KMS-11 (cell line): ENCODE results near the gene KLF18.

Experiments used
- H2AFZ ChIP-seq: fragments of 200-600 bp; sonication (generic); 2 replicates; pipeline ENCODE4 v1.6.1; 2016; ENCODE audit warnings: antibody characterized with exemption, mixed run types, low read depth
- H3K27ac ChIP-seq: fragments of 200-600 bp; sonication (generic); 2 replicates; pipeline ENCODE4 v1.6.1; 2016; ENCODE audit warnings: mild to moderate bottlenecking, mixed run types
- H3K27me3 ChIP-seq: fragments of 200-600 bp; sonication (generic); 2 replicates; pipeline ENCODE4 v1.6.1; 2017; ENCODE audit warnings: mild to moderate bottlenecking, low read depth, mixed run types, moderate library complexity; ENCODE audit not compliant: insufficient read depth
- H3K36me3 ChIP-seq: fragments of 200-600 bp; sonication (generic); 2 replicates; pipeline ENCODE4 v1.6.1; 2017; ENCODE audit warnings: mild to moderate bottlenecking, mixed run types; ENCODE audit not compliant: insufficient read depth
- H3K4me1 ChIP-seq: fragments of 200-600 bp; sonication (generic); 2 replicates; pipeline ENCODE4 v1.6.1; 2016; ENCODE audit warnings: mild to moderate bottlenecking, low read depth, mixed run types; ENCODE audit not compliant: poor library complexity, severe bottlenecking
- H3K4me2 ChIP-seq: fragments of 200-600 bp; sonication (generic); 2 replicates; pipeline ENCODE4 v1.7.0; 2016; ENCODE audit warnings: mild to moderate bottlenecking, mixed run types
- H3K4me3 ChIP-seq: fragments of 200-600 bp; sonication (generic); IDR thresholded peaks from 2 replicates; pipeline ENCODE4 v1.6.1; 2017; ENCODE audit warnings: low read depth, low read length, mixed read lengths; ENCODE audit not compliant: insufficient read depth
- H3K79me2 ChIP-seq: fragments of 200-600 bp; sonication (generic); 2 replicates; pipeline ENCODE4 v1.6.1; 2016; ENCODE audit warnings: low read depth, mixed run types; ENCODE audit not compliant: insufficient read depth
- H3K9ac ChIP-seq: fragments of 200-600 bp; sonication (generic); 2 replicates; pipeline ENCODE4 v1.6.1; 2016; ENCODE audit warnings: mild to moderate bottlenecking, mixed run types
- H4K20me1 ChIP-seq: fragments of 200-600 bp; sonication (generic); 2 replicates; pipeline ENCODE4 v1.6.1; 2016; ENCODE audit warnings: mild to moderate bottlenecking, mixed run types; ENCODE audit not compliant: insufficient read depth
- TF ChIP-seq, protein P1 (sequence below): fragments of 200-600 bp; sonication (generic); conservative IDR thresholded peaks from 2 replicates; pipeline ENCODE4 v1.6.1; 2017; ENCODE audit warnings: low read depth, mild to moderate bottlenecking, antibody characterized with exemption, low read length, moderate library complexity, mixed read lengths

KLF18 gene

DNA sequence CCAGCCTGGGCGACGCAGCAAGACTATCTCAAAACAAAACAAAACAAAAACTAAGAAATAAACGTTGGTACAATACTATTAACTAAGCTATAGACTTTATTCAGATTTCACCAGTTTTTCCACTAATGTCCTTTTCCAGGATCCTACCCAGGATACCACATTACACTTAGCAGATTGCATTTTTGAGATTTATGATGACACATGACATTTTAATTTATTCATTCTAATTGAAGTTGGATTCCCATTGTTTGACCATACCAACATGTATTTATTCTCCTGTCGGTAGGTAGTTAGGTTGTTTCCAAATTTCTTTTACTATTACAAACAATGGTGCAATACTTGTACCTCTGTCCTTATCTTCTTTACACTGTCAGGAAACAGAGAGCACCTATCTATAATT, 29.6 kb downstream of the KLF18 start:
- peaks cover 15% of the 10 kb centered on the region for H3K4me1 ChIP-seq
- H3K9ac ChIP-seq, result no peak overlapping the region
- no peaks in the 10 kb centered on the region for H3K79me2 ChIP-seq
- H3K4me3 ChIP-seq, result no peak overlapping the region
- no peak overlapping the region for H3K4me2 ChIP-seq
- H3K27me3 ChIP-seq, result no peaks in the 10 kb centered on the region
- TF ChIP-seq, protein P1, sequence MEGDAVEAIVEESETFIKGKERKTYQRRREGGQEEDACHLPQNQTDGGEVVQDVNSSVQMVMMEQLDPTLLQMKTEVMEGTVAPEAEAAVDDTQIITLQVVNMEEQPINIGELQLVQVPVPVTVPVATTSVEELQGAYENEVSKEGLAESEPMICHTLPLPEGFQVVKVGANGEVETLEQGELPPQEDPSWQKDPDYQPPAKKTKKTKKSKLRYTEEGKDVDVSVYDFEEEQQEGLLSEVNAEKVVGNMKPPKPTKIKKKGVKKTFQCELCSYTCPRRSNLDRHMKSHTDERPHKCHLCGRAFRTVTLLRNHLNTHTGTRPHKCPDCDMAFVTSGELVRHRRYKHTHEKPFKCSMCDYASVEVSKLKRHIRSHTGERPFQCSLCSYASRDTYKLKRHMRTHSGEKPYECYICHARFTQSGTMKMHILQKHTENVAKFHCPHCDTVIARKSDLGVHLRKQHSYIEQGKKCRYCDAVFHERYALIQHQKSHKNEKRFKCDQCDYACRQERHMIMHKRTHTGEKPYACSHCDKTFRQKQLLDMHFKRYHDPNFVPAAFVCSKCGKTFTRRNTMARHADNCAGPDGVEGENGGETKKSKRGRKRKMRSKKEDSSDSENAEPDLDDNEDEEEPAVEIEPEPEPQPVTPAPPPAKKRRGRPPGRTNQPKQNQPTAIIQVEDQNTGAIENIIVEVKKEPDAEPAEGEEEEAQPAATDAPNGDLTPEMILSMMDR, result no peak
- no peaks in the 10 kb centered on the region for H3K36me3 ChIP-seq
- no peak overlapping the region for H3K27ac ChIP-seq
- H2AFZ ChIP-seq, result no peak overlapping the region
- no peaks in the 10 kb centered on the region for H4K20me1 ChIP-seq

DNA sequence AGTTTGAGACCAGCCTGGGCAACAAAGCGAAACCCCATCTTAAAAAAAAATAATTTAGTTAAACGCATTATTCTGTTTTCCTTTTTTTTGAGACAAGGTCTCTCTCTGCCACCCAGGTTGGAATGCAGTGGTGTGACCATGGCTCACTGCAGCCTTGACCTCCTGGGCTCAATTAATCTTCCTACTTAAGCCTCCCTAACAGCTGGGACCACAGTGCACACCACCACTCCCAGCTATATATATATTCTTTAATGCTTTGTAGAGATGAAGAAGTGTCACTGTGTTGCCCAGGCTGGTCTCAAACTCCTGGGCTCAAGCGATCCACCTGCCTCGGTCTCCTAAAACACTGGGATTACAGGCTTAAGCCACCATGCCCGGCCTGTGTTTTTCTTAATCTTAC, 30.5 kb downstream of the KLF18 start:
- H3K4me1 ChIP-seq, result peaks cover 15% of the 10 kb centered on the region
- H4K20me1 ChIP-seq, result no peaks in the 10 kb centered on the region
- TF ChIP-seq, protein P1, result no peak

DNA sequence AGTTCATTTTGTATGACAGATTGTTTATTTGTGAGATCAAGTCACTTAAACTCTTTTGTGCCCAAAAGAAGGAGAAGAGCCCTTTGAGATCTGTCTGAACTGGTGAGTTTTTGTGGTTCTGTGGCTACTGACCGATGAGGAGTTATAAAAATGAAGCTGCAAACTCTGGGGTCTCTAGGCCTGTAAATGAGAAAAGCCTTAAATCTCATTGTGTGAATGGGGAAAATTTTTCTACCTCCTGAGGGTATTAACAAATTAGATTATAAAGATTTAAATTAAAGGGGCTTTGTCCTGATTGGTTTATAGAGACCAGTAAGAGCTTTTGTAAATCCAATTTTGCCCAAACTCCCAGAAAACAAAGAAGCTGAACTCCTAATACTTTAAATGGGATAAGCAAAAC, 32.5 kb downstream of the KLF18 start:
- Histone ChIP-seq H3K9ac (no peak overlapping the region), H3K79me2 (no peaks in the 10 kb centered on the region), H3K36me3 (no peaks in the 10 kb centered on the region), H3K27ac (no peak overlapping the region), H2AFZ (no peak overlapping the region), H3K4me3 (no peak overlapping the region), H3K4me2 (no peak overlapping the region), H3K27me3 (no peaks in the 10 kb centered on the region), H4K20me1 (no peaks in the 10 kb centered on the region), H3K4me1 (peaks cover 15% of the 10 kb centered on the region)
- TF ChIP-seq, protein P1, result no peak

More for the DNA sequence above, 30.5 kb downstream of the KLF18 start:
- Histone ChIP-seq H3K9ac (no peak overlapping the region), H3K4me3 (no peak overlapping the region), H2AFZ (no peak overlapping the region), H3K4me2 (no peak overlapping the region), H3K27ac (no peak overlapping the region), H3K36me3 (no peaks in the 10 kb centered on the region), H3K27me3 (no peaks in the 10 kb centered on the region), H3K79me2 (no peaks in the 10 kb centered on the region)

DNA sequence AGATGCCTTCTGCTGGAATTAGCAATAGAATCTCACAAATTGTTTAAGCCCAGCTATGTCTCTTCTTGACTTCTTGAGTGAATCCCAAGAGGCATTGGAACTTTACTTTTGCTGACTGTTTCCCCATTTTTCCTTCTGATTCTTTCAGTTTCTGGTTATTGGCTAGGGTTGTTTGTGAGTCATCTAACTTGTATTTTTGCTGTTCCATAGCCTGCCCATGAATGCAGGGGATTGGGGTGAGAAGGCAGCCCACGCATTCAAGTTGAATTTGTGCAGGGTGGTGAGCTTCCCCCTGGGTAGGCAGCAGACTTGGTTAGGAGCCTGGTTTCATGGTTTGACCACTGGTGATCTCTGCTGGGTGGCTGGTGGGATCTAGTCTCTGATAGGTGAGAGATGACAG, 33.2 kb downstream of the KLF18 start:
- H3K27me3 ChIP-seq, result no peaks in the 10 kb centered on the region
- H2AFZ ChIP-seq, result no peak overlapping the region
- no peak overlapping the region for H3K4me2 ChIP-seq
- TF ChIP-seq, protein P1, result no peak
- H3K79me2 ChIP-seq, result no peaks in the 10 kb centered on the region
- no peaks in the 10 kb centered on the region for H4K20me1 ChIP-seq
- no peak overlapping the region for H3K9ac ChIP-seq
- no peak overlapping the region for H3K27ac ChIP-seq
- H3K4me3 ChIP-seq, result no peak overlapping the region
- H3K36me3 ChIP-seq, result no peaks in the 10 kb centered on the region
- H3K4me1 ChIP-seq, result peaks cover 10% of the 10 kb centered on the region
